Hematopoietic multipotent progenitor cell treated with erythropoietin and hydrocortisone succinate and interleukin-3 and kit ligand, for 15 days (in vitro differentiated cells): ENCODE data around the gene GMFB.

Source experiments
- DNase-seq: peaks from one replicate; pipeline ENCODE4 v3.0.0-alpha.2; 2015; ENCODE audit warnings: low spot score

GMFB gene

DNA sequence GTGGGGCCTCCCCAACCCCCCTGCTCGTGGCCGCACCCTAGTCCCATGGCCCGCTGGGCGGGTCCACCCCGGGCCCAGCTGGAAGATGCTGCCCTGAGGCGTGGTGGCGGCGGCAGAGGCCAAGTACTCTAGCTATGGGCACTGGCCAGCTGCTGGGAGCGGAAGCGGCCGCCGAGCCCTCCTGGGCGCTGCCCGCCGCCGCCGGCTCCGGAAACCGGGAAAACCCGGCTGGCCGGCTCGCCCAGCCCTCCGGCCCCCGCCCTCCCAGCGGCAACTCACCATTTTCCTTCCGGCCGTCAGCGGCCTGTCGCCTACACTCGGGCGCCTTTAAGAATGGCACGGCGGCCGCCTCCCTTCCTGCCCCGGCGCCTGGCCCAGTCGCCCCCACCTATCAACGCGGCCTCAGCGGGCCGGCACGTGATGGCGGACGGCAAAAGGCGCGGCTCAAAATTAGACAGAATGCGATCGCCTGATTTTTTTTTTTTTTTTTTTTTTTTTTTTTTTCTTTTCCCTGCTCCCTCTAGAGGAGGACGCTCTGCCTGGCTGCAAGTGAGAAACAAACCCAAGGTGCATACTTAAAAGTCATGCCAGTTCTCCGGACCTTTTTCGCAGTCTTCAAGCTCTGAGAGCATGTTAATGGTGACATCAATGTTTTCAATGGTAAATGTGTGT, at the start of gene GMFB:
GMFB (minus strand) TSS at position 335 of the 672 bp plus-strand sequence; CDS start at position 282, 53 bp downstream.
- DNase-seq = peak; percentile 88

DNA sequence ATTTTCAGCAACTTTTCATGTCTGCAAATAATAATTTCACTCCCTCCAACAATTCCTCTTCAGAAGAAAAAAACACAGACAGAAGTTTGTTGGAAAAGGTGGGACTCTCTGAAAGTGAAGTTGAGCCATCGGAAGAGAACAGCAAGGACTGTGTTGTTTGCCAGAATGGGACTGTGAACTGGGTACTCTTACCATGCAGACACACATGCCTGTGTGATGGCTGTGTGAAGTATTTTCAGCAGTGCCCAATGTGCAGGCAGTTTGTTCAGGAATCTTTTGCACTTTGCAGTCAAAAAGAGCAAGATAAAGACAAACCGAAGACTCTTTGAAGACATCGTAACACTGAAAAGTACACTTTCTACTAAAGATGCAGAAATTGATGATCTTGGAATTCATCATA, 49.3 kb upstream of the GMFB start:
- DNase-seq = no peak

DNA sequence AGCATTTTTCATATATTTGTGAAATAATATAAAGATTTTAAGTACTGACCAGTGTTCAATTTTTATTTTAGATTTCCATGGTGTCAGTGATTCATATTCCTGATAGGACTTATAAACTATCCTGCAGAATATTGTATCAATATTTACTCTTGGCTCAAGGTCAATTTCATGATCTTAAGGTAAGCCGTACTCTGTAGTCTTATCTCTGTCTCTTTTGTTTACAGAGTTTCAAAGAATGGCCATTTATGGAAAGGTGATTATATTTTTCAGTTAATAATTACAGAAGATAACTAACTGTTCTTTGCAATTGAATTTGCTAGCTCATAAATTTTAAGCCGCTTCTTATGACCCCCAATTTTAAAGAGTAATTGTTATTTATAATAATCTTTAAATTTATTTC, 48.9 kb upstream of the GMFB start:
- DNase-seq = no peak

DNA sequence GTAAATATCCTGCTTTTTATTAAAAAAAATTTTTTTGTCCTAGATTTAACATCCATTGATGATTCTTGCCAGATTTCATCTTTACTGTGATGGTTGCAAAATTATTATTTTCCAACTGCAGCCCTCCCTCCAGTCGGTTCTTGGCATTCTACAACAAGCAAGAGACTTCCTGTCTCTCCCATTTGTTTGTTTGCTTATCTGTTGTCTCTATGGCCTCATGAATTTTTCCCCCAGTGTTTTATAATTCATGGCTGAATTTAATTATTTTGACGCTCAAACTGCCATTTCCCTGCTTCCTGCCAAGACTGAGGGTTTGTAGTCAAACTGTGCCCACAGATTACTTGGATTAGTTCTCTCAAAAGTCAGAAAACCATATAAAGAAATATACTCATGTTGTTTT, 46.9 kb upstream of the GMFB start:
- DNase-seq = no peak

DNA sequence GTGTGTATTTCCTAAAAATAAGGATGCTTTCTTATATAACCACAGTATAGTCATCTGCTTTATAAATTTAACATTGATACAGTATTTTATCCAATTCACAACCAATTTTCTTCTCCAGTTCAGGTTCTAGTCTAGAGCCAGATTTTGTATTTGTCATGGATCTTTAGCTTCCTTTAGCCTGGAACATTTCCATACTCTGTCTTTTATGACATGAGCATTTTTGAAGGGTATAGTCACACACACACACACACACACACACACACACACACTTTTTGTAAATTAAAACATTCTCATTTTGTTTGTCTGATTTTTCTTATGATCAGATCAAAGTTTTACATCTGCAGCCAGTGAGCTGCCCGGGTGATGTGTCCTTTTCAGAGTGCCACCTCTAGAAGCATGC, 46.3 kb upstream of the GMFB start:
- no peak for DNase-seq

DNA sequence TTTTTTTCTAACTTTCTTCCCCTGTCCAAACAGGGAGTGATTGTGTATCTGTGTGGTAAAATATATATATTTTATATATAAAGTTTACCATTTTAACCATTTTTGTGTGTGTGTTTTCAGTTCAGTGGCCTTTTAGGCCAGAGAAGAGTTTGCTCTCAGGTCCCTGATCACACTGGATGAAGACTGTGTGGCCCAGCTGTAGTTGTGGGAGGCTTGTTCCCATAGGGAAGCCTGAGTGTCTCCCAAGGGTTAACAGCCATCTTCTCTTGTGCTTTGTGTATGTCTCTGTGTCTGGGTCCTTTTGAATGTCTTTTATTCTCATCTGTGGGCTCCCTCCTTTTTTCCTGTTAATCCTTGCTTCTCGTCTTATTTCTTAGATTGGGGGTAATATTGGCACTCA, 44.3 kb upstream of the GMFB start:
- no peak for DNase-seq

DNA sequence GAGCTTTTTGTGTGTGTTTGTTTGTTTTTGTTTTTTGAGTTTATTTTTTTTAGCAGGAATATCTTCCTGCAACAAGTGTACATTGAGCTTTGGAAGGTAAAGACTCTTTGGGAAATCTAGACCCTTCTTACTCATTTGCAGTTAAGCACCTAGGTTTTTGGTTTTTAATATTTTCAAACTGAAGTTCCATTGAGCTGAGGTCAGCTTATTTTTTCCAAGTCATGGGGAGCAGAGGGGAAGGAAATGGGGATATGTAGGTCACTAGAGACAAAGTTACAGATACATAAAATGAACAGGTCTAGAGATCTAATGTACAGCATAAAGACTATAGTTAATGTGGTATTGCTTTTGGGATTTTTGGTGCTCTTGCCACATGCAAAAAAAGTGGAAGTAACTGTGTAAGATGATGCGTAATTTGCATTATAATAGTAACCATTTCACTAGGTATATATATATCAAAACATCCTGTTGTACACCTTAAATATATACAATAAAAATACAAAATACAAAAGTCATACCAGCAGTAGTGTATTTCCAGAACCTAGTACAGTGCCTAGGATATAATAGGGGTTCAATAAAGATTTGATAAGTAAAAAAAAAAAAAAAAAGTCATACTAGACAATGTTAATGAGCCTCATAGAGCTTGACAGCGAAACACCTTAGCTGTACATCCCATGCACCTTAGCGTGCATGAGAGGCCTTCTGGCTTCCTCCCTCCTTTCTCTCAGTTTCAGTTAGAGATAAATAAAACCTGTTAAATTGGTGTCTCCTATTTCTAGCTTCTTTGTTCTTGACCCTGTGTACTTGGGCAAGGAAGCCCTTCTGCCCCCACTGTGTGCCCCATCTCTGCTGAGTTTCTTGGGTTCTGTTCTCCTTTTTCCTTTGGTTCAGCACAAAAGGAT, 43.6 kb upstream of the GMFB start:
- no peak for DNase-seq

DNA sequence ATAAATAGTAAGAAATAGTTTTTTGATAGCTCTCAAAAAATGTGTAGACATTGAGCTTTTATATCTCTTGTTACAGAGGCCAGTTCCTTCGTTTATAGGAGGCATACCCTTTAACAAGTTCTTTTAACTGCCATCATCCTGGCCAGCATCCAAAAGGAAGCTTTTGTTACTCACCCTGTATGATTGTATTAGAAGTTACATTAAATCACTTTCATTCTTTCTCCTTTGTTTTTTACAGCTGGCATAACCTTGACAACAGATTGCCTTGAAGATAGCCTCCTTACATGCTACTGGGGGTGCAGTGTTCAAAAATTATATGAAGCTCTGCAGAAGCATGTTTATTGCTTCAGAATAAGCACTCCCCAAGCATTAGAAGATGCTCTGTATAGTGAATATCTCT, 41.0 kb upstream of the GMFB start:
- DNase-seq = no peak

DNA sequence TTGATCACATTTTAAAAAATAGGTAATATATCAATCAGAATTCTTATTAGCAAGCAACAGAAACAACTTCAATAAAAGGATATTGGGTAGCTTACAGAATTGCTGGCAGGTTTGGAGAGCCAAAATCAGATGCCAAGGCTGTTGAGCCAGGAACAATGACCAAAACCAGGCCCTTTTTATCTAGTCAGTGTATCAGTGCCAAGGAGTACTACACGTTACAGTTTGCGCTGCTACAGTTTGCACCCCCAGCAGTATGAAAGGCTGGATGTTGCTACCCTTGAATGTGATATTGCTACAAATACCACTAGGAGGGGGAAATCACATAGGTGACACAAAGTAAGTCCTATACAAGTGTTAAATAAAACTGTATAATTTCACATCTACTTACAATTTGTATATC, 40.2 kb upstream of the GMFB start:
- DNase-seq = no peak

DNA sequence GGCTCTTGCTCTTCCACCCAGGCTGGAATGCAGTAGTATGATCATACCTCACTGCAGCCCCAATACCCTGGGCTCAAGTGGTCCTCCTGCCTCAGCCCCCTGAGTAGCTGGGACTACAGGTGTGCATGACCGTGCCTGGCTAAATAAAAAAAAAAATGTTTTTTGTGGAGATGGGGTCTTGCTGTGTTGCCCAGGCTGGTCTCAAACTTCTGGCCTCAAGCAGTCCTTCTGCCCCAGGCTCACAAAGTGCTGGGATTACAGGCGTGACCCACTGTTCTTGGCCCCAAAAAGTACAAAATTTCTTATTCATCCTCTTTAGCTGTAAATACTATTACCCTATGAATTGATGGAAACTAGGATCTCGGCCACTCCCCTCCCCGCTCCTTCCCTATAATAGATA, 35.6 kb upstream of the GMFB start:
- no peak for DNase-seq

DNA sequence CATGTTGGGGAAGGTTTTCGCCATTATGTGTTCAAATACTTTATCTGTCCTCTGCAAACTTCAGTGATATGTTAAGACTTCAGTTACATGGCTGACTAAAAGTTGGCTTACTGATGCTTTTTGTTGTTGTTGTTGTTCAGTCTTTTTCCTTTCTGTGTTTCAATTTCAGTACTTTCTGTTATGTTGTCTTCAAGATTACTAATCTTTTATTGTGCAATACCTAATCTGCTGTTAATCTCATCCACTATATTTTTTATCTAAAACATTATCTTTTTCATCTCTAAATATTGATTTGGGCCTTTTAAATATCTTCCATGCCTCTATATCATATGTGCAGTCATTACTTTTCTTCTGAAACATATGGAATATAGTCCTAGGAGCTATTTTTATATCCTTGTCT, 27.9 kb upstream of the GMFB start:
- DNase-seq = no peak

DNA sequence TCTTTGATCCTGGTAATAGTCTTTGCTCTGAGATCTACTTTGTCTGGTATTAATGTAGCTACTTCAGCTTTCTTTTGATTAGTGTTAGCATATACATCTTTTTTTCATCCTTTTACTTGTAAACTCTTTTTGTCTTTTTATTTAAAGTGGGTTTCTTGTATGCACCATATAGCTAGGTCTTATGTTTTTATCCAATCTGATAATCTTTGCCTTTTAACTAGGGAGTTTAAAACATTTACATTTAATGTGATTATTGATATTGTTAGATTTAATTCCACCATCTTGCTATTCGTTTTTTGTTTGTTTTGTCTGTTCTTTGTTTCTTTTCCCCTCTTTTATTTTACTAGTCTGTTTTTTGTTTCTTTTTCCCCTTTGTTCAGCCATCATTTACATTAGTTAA, 26.9 kb upstream of the GMFB start:
- no peak for DNase-seq

DNA sequence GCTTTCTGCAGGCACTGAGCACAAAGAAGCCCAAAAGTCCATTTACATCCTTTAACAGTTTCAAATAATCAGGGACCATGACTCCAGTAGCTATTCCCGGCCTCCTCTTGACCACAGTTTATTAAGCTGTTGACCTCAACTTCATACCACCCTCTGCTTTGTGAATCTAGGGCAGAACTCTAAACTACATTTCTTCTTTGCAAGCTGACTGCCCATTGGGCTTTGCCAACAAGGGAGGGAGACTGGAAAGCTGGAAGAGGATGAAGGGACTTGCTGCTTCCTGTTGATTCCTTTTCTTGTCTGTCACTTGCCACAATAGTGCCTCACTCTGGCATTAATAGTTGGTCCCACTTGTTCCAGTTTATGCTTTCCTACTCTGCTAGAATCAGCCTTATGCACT, 23.6 kb upstream of the GMFB start:
- DNase-seq = no peak

DNA sequence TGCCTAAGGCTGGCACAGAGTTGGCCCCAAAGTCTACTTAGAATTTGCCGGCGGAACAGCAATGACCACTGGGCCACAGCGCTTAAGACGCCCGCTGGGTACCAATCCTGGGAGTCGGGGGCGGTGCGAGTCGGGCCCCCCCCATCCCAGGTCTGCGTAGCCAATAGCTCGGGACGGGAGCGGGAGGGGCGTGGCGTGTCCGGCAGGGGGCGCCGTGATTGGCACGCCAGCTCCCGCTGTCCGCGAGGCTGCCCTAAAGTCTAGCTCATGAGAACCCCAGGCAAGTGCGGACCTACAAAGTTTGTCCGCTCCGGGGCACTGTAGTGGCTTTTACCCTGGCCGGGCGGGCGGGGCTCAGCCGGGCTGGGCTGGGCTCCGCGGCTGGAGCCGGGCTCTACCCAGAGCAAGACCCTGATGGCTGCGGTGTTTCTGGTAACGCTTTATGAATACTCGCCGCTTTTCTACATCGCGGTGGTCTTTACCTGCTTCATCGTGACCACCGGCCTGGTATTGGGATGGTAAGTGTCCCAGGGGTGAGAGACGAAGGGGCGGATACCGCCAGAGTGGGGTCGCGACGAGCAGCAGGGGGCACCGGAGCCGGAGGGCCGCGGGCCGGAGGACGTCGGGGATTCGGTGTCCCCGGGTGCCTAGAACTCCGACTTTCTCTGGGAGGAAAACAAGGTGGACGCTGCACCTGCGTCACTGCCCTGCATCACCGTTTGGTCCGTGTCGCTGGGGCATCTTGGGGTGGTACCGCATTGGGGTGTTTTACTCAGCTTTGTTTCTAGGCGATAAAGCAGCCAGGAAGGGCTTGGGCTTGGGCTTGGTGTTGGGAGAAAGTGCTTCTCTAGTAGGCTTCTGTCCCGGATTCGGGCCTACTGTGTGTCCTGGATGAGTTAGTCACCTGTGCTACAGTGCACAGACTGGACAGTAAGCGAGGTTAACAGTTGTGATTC, 21.0 kb upstream of the GMFB start, which contains the start of gene CGRRF1:
CGRRF1 (plus strand) TSS at position 361 of the 956 bp plus-strand sequence; CDS start at position 415, 54 bp downstream.
- peak; percentile 93 for DNase-seq

DNA sequence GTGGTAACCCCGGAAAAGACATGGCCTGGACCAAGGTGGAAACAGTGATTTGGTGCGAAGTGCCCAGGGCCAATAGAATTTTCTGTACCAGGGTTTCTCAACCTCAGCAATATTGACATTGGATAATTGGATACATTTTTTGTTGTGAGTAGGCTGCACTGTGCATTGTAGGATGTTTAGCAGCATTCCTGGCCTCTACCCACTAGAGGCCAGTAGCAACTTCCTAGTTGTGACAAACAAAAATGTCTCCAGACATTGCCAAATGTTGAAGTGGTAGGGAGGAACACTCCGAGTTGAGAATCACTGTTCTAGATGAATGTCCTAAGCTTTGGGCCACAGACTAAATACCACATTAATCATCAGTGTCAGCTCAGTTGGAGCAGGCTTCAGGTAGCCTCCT, 14.7 kb upstream of the GMFB start:
- DNase-seq = no peak

DNA sequence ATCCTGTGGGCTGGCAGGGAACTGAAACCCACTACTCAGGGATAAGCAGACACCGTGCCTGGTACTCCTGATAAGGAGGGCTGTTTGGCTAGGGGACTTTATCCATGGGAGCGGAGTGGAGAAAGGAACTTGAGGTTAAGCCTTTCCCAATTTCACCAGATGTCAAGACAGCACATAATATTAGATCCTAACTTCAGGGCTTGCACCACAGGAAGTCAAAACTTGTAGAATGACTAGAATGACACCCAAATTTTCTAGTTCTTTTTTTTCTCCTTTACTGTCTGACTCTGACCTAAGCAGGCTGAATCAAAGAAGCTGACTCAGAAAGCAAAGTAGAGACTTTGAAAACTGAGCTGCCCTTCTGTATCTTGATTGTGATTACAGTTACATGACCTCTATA, 13.8 kb upstream of the GMFB start:
- DNase-seq = no peak

DNA sequence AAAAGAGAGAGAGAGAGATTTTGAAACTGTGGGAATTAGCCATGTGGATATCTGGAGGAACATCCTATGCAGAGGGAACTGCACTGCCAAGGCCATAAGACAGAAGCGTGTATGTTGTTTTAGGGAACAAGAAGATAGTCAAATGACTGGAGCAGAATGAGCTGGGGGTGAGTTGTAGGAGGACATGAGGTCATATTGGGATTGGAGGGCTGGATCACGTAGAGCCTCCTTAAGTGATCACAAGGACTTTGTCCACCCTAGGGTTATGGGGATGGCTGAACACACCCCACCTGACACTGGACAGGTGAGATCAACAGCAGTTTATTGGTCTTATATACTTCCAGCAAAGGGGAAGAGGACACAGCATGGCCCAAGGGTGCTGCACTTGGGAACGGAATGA, 12.7 kb upstream of the GMFB start:
- DNase-seq = no peak

DNA sequence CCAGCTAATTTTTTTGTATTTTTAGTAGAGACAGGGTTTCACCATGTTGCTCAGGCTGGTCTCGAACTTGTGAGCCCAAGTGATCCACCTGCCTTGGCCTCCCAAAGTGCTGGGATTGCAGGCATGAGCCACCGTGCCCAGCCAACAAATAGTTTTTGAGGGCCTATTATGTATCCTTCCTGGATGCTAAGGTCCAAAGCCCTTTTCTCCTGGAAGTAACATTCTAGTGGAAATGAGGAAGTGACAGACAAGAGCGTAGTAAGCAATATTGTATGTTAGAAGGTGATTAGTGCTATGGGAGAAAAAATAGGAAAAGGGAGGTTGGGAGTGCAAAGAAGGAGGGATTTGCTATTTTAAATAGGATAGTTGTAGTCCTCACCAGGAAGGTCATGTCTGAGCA, 12.0 kb upstream of the GMFB start:
- DNase-seq = no peak

DNA sequence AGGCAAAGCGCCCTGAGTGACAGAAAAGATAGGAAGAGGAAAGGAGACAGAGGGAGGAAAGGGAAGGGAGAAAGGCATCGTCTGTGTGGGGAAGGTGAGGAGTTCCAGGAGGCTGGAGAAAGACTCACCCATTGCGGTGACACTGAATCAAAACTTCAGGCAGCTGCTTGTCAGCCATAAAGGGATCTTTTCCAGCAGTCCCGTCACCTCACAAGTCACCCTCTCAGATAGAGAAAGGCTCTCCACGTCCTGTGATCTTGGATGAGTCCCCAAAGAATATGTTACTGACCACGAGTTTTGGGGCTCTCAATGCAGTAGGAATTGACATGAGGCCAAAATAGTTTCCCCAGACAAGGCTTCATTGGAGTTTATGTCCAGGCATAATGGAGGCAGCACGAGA, 9.8 kb upstream of the GMFB start:
- DNase-seq = no peak

DNA sequence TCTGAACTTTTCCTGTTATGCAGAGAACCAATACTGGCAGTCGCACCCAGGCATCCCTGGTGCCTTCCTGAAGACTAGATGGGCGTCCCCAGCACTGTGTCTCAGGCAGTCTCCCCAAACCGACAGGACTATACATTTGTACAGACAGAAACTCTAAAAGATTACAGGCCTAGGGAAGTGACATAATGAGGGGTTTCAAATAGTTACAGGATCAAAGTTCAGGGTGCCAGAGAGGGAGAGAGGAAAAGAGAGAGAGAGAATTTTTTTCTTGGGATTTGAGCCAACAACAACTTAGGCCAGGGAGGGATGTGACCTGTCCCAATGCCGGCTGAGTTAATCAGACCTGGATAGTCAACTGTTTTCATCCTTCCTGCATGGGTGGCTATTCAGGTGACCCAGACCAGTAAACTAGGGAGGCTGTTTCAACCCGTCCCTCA, 9.3 kb upstream of the GMFB start:
- no peak for DNase-seq

DNA sequence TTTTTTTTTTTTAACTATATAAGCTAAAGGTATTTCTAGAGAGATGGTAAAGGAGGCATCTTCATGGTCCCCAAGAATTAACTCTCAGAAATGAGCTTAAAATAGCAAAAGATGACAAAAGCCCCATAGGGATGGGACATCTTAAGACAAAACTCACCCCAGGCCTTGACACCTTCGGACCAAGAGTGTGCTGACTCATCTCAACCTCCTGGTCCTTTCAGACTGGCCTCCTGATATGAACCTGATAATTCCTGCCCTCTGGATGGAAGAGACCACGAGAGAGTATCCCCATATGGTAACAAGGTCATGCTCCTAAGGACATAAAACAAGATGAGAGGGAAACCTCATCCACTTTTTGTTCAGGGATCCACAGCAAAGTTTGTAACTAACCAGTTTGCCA, 8.4 kb upstream of the GMFB start:
- DNase-seq = no peak

DNA sequence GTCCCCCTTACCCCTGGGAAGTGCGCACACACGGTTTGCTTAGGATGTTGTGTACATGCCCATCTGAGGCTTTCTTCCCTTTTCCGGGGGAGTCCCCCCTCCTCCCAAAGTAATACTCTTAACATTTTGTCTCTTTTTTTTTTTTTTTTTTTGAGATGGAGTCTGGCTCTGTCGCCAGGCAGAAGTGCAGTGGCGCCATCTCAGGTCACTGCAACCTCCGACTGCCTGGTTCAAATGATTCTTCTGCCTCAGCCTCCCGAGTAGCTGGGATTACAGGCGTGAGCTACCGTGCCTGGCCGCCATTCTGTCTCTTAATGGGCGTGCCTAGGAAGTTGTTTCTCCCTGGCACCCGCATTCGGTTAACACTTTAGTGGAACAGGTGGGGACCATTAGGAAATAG, 4.5 kb upstream of the GMFB start:
- no peak for DNase-seq
